Panc1 (cell line): Measurements from ENCODE around the gene MPP7. TPM values are rescaled to one million over a fixed set of nuclear protein-coding genes. Genes with fewer than 3 reads are reported as not detected.

Experiments
- ATAC-seq: fragments of 200-7000 bp; cut with Tn5 transposase; 2 replicates; pipeline ENCODE4 v1.9.1; 2020; ENCODE audit warnings: mild to moderate bottlenecking, moderate library complexity
- BruUV-seq: library from RNA; stranded (reverse); fragments of 400-500 nt; replicated peaks from 2 replicates; lab custom pipeline; 2021; lab: Mats Ljungman, UMichigan
- CTCF ChIA-PET: fragments of 300-600 bp; sonication (Branson Sonifier 250); formaldehyde crosslinking; loops from one replicate; lab custom pipeline; 2022; ENCODE audit warnings: antibody characterized with exemption; lab: Charles Lee
- POLR2A ChIA-PET: fragments of 300-600 bp; sonication (Branson Sonifier 250); formaldehyde crosslinking; loops from one replicate; lab custom pipeline; 2022; ENCODE audit warnings: antibody characterized with exemption; lab: Charles Lee
- DNase-seq: peaks from one replicate; pipeline ENCODE4 v3.0.0-alpha.2; 2010; ENCODE audit warnings: low read depth, low spot score
- H3K27ac ChIP-seq: 2 replicates; pipeline ENCODE4 v1.5.1; 2011; ENCODE audit warnings: mild to moderate bottlenecking, low read length, inconsistent platforms
- H3K27me3 ChIP-seq: fragments of 200-500 bp; sonication (Bioruptor generic); 2 replicates; pipeline ENCODE4 v1.6.0; 2014; ENCODE audit warnings: low read length, inconsistent platforms; ENCODE audit not compliant: control insufficient read depth, insufficient read depth
- H3K36me3 ChIP-seq: fragments of 200-500 bp; sonication (Bioruptor generic); 2 replicates; pipeline ENCODE4 v1.5.1; 2014; ENCODE audit warnings: inconsistent platforms, mild to moderate bottlenecking, low read length, moderate library complexity; ENCODE audit not compliant: control insufficient read depth, insufficient read depth
- H3K4me1 ChIP-seq: 2 replicates; pipeline ENCODE4 v1.5.1; 2011; ENCODE audit warnings: inconsistent platforms, mild to moderate bottlenecking, low read length, moderate library complexity; ENCODE audit not compliant: control insufficient read depth, insufficient read depth
- H3K4me3 ChIP-seq, 2 experiments: 2 replicates each; pipeline ENCODE4 v1.5.1; 2011 to 2012; ENCODE audit warnings: low read depth in 2 of 2, low read length in 2 of 2, mild to moderate bottlenecking in 2 of 2, inconsistent platforms in 1 of 2, moderate library complexity in 1 of 2
- H3K9me3 ChIP-seq: fragments of 200-500 bp; sonication (Bioruptor generic); 2 replicates; pipeline ENCODE4 v1.5.1; 2014; ENCODE audit warnings: low read depth, mild to moderate bottlenecking, inconsistent platforms, low read length, moderate library complexity; ENCODE audit not compliant: control insufficient read depth, insufficient read depth
- POLR2AphosphoS5 ChIP-seq: IDR thresholded peaks from 2 replicates; pipeline ENCODE4 v1.6.1; 2012; ENCODE audit warnings: mild to moderate bottlenecking, low read depth, low read length, moderate library complexity
- REST ChIP-seq, 2 experiments: IDR thresholded peaks; 2 replicates each; pipeline ENCODE4 v1.6.1; 2011 to 2012; ENCODE audit warnings: low read depth in 2 of 2, control low read depth in 1 of 2, low read length in 1 of 2, mild to moderate bottlenecking in 1 of 2, moderate library complexity in 1 of 2; ENCODE audit not compliant: insufficient read depth in 1 of 2
- SIN3A ChIP-seq: IDR thresholded peaks from 2 replicates; pipeline ENCODE4 v1.6.1; 2012; ENCODE audit warnings: low read depth, mild to moderate bottlenecking, low read length, moderate library complexity, borderline replicate concordance; ENCODE audit not compliant: insufficient read depth
- TCF7L2 ChIP-seq: IDR thresholded peaks from 2 replicates; pipeline ENCODE4 v1.6.1; 2011; ENCODE audit warnings: mild to moderate bottlenecking, low read depth, low read length, inconsistent platforms
- in situ Hi-C: cut with HindIII; loops from 2 replicates; pipeline ENCODE4 v1.10.0; 2016; ENCODE audit warnings: low sequenced_read_pairs, low pct_unique_long_range_greater_than_20kb
- intact Hi-C: fragments of 100-400 bp; cut with micrococcal nuclease; formaldehyde crosslinking; loops from one replicate; pipeline ENCODE4 v1.10.0; 2022; ENCODE audit not compliant: unreplicated experiment
- total RNA-seq: library from RNA; stranded (reverse); gene quantifications from one replicate; pipeline ENCODE4 v1.2.1, GENCODE V29; 2021; ENCODE audit not compliant: unreplicated experiment
- TF ChIP-seq, protein P1 (sequence below): fragments of 450-650 bp; IDR thresholded peaks from 2 replicates; pipeline ENCODE4 v1.5.1; 2017; ENCODE audit warnings: mild to moderate bottlenecking

Gene MPP7
- total RNA-seq, 1 experiment from 2014 or later: 0.49 TPM

- no peaks in the 10 kb centered on the region; the same call in 1 of the 2 replicates for H3K27me3 ChIP-seq
- no peaks in the 10 kb centered on the region for H3K36me3 ChIP-seq
- in situ Hi-C loops (no loop called here), intact Hi-C loops (no loop called here)
- ChIA-PET POLR2A (interaction anchor here (0.5 kb wide), 1 partner anchor 11 kb away, joined by 4 read pairs; no protein-coding TSS in a partner anchor), CTCF (no interaction called here)
- no peaks in the 10 kb centered on the region for H3K9me3 ChIP-seq
- DNase-seq (no peak), ATAC-seq (no peak)
- no peak overlapping the region for H3K27ac ChIP-seq
- no peaks in the 10 kb centered on the region for H3K4me1 ChIP-seq
- no TSS peak for BruUV-seq
- TF ChIP-seq POLR2AphosphoS5 (no peak), SIN3A (no peak), REST (IDR thresholded peaks at IDR 0.05; ENCODE audit: insufficient read depth in 1 of 2, low read depth in 2 of 2, low read length in 1 of 2) (no peak), TCF7L2 (no peak)
- TF ChIP-seq, protein P1, sequence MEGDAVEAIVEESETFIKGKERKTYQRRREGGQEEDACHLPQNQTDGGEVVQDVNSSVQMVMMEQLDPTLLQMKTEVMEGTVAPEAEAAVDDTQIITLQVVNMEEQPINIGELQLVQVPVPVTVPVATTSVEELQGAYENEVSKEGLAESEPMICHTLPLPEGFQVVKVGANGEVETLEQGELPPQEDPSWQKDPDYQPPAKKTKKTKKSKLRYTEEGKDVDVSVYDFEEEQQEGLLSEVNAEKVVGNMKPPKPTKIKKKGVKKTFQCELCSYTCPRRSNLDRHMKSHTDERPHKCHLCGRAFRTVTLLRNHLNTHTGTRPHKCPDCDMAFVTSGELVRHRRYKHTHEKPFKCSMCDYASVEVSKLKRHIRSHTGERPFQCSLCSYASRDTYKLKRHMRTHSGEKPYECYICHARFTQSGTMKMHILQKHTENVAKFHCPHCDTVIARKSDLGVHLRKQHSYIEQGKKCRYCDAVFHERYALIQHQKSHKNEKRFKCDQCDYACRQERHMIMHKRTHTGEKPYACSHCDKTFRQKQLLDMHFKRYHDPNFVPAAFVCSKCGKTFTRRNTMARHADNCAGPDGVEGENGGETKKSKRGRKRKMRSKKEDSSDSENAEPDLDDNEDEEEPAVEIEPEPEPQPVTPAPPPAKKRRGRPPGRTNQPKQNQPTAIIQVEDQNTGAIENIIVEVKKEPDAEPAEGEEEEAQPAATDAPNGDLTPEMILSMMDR: no peak
- no peak overlapping the region for H3K4me3 ChIP-seq
Measured at GRCh38 chr10:28312572-28312971, 9.7 kb upstream of the MPP7 start.

DNA sequence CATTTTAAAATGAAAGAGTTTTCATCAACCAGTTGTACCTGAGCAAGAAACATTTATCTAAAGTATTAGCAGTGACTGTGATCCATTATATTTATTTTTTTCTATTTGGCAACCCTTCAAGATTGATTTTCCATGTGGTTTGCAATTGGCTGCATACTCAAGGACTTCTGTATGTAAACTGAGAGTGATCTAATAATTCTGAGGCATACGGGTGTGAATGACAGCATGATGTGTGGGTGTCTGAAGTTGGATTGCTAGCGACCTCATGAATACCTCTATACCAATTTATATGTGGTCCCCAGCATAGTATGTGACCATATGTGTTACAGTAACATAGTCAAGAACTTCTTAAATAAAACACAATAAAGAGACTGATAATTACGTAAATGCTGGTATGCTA, 8.2 kb upstream of the MPP7 start:
- Histone ChIP-seq H3K36me3 (no peaks in the 10 kb centered on the region), H3K4me1 (no peaks in the 10 kb centered on the region), H3K27ac (no peak overlapping the region), H3K27me3 (no peaks in the 10 kb centered on the region; the same call in 1 of the 2 replicates), H3K4me3 (no peak overlapping the region), H3K9me3 (no peaks in the 10 kb centered on the region)
- in situ Hi-C loops: no loop called here
- DNase-seq: no peak
- POLR2A ChIA-PET: no interaction called here
- intact Hi-C loops: no loop called here
- TF ChIP-seq POLR2AphosphoS5 (no peak), REST (IDR thresholded peaks at IDR 0.05; ENCODE audit: insufficient read depth in 1 of 2, low read depth in 2 of 2, low read length in 1 of 2) (no peak), SIN3A (no peak), TCF7L2 (no peak)
- TF ChIP-seq, protein P1: no peak
- no peak for ATAC-seq
- BruUV-seq: no TSS peak
- CTCF ChIA-PET: no interaction called here
